Panc1 (cell line): Measurements from ENCODE around the gene PCSK5. TPM values are rescaled to one million over a fixed set of nuclear protein-coding genes. Genes with fewer than 3 reads are reported as not detected.
"Not testable (repeated sequence)": the region's sequence is repeated elsewhere in the genome, so short reads cannot be mapped to it uniquely, and the experiment has no call there.

ENCODE experiments used
- ATAC-seq: fragments of 200-7000 bp; cut with Tn5 transposase; 2 replicates; pipeline ENCODE4 v1.9.1; 2020; ENCODE audit warnings: mild to moderate bottlenecking, moderate library complexity
- BruUV-seq: library from RNA; stranded (reverse); fragments of 400-500 nt; replicated peaks from 2 replicates; lab custom pipeline; 2021; lab: Mats Ljungman, UMichigan
- CTCF ChIA-PET: fragments of 300-600 bp; sonication (Branson Sonifier 250); formaldehyde crosslinking; loops from one replicate; lab custom pipeline; 2022; ENCODE audit warnings: antibody characterized with exemption; lab: Charles Lee
- POLR2A ChIA-PET: fragments of 300-600 bp; sonication (Branson Sonifier 250); formaldehyde crosslinking; loops from one replicate; lab custom pipeline; 2022; ENCODE audit warnings: antibody characterized with exemption; lab: Charles Lee
- DNase-seq: peaks from one replicate; pipeline ENCODE4 v3.0.0-alpha.2; 2010; ENCODE audit warnings: low read depth, low spot score
- H3K27ac ChIP-seq: 2 replicates; pipeline ENCODE4 v1.5.1; 2011; ENCODE audit warnings: mild to moderate bottlenecking, low read length, inconsistent platforms
- H3K27me3 ChIP-seq: fragments of 200-500 bp; sonication (Bioruptor generic); 2 replicates; pipeline ENCODE4 v1.6.0; 2014; ENCODE audit warnings: low read length, inconsistent platforms; ENCODE audit not compliant: control insufficient read depth, insufficient read depth
- H3K36me3 ChIP-seq: fragments of 200-500 bp; sonication (Bioruptor generic); 2 replicates; pipeline ENCODE4 v1.5.1; 2014; ENCODE audit warnings: inconsistent platforms, mild to moderate bottlenecking, low read length, moderate library complexity; ENCODE audit not compliant: control insufficient read depth, insufficient read depth
- H3K4me1 ChIP-seq: 2 replicates; pipeline ENCODE4 v1.5.1; 2011; ENCODE audit warnings: inconsistent platforms, mild to moderate bottlenecking, low read length, moderate library complexity; ENCODE audit not compliant: control insufficient read depth, insufficient read depth
- H3K4me3 ChIP-seq, 2 experiments: 2 replicates each; pipeline ENCODE4 v1.5.1; 2011 to 2012; ENCODE audit warnings: low read depth in 2 of 2, low read length in 2 of 2, mild to moderate bottlenecking in 2 of 2, inconsistent platforms in 1 of 2, moderate library complexity in 1 of 2
- H3K9me3 ChIP-seq: fragments of 200-500 bp; sonication (Bioruptor generic); 2 replicates; pipeline ENCODE4 v1.5.1; 2014; ENCODE audit warnings: low read depth, mild to moderate bottlenecking, inconsistent platforms, low read length, moderate library complexity; ENCODE audit not compliant: control insufficient read depth, insufficient read depth
- POLR2AphosphoS5 ChIP-seq: IDR thresholded peaks from 2 replicates; pipeline ENCODE4 v1.6.1; 2012; ENCODE audit warnings: mild to moderate bottlenecking, low read depth, low read length, moderate library complexity
- REST ChIP-seq, 2 experiments: IDR thresholded peaks; 2 replicates each; pipeline ENCODE4 v1.6.1; 2011 to 2012; ENCODE audit warnings: low read depth in 2 of 2, control low read depth in 1 of 2, low read length in 1 of 2, mild to moderate bottlenecking in 1 of 2, moderate library complexity in 1 of 2; ENCODE audit not compliant: insufficient read depth in 1 of 2
- SIN3A ChIP-seq: IDR thresholded peaks from 2 replicates; pipeline ENCODE4 v1.6.1; 2012; ENCODE audit warnings: low read depth, mild to moderate bottlenecking, low read length, moderate library complexity, borderline replicate concordance; ENCODE audit not compliant: insufficient read depth
- TCF7L2 ChIP-seq: IDR thresholded peaks from 2 replicates; pipeline ENCODE4 v1.6.1; 2011; ENCODE audit warnings: mild to moderate bottlenecking, low read depth, low read length, inconsistent platforms
- in situ Hi-C: cut with HindIII; loops from 2 replicates; pipeline ENCODE4 v1.10.0; 2016; ENCODE audit warnings: low sequenced_read_pairs, low pct_unique_long_range_greater_than_20kb
- intact Hi-C: fragments of 100-400 bp; cut with micrococcal nuclease; formaldehyde crosslinking; loops from one replicate; pipeline ENCODE4 v1.10.0; 2022; ENCODE audit not compliant: unreplicated experiment
- total RNA-seq: library from RNA; stranded (reverse); gene quantifications from one replicate; pipeline ENCODE4 v1.2.1, GENCODE V29; 2021; ENCODE audit not compliant: unreplicated experiment
- TF ChIP-seq, protein P1 (sequence below): fragments of 450-650 bp; IDR thresholded peaks from 2 replicates; pipeline ENCODE4 v1.5.1; 2017; ENCODE audit warnings: mild to moderate bottlenecking

PCSK5 gene
- total RNA-seq, 1 experiment from 2014 or later, result 0.21 TPM

DNA sequence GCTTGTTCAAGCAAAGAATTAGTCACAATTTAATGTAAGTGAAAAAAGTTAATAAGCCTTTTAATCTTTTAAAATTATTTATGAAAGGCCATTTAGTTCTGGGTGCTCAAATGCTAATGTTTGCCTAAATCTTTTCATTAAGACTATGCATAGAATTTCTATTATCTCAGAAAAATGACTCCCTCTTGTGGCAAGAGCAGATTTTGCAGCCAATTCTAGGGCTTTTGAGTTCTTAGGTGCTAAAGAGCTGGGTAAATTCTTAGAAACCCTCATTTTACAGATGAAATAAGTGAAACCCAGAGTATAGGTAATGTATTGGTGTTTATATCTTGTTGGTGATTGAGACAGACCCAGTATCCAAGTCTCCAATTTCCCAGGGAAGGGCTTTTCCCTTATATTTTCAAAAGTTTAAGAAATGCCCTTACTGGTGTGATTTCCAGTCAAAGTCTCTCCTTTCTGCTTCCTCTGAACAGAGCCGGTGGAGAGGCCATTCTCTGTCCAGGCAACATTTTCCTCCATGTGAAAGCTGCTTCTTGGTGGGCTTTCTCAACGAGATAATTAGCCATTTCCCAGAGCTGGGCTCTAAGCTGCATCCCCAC, 24.1 kb upstream of the PCSK5 start:
- H3K36me3 ChIP-seq, result no peaks in the 10 kb centered on the region
- ATAC-seq, result no peak
- intact Hi-C loops (loop anchor here (5.0 kb wide), 2 partner anchors 599 to 664 kb away; no protein-coding TSS in a partner anchor), in situ Hi-C loops (no loop called here)
- POLR2A ChIA-PET, result no interaction called here
- CTCF ChIA-PET, result interaction anchor here (0.6 to 1.0 kb wide), 4 partner anchors 412 to 601 kb away, joined by 3 to 5 read pairs (median 4); no protein-coding TSS in a partner anchor
- no peaks in the 10 kb centered on the region for H3K9me3 ChIP-seq
- DNase-seq, result no peak
- no peaks in the 10 kb centered on the region for H3K27me3 ChIP-seq
- TF ChIP-seq REST (IDR thresholded peaks at IDR 0.05; ENCODE audit: insufficient read depth in 1 of 2, low read depth in 2 of 2, low read length in 1 of 2), result no peak
- TF ChIP-seq, protein P1, sequence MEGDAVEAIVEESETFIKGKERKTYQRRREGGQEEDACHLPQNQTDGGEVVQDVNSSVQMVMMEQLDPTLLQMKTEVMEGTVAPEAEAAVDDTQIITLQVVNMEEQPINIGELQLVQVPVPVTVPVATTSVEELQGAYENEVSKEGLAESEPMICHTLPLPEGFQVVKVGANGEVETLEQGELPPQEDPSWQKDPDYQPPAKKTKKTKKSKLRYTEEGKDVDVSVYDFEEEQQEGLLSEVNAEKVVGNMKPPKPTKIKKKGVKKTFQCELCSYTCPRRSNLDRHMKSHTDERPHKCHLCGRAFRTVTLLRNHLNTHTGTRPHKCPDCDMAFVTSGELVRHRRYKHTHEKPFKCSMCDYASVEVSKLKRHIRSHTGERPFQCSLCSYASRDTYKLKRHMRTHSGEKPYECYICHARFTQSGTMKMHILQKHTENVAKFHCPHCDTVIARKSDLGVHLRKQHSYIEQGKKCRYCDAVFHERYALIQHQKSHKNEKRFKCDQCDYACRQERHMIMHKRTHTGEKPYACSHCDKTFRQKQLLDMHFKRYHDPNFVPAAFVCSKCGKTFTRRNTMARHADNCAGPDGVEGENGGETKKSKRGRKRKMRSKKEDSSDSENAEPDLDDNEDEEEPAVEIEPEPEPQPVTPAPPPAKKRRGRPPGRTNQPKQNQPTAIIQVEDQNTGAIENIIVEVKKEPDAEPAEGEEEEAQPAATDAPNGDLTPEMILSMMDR, result peak; percentile 67; the same call in 1 of the 2 replicates
- H3K27ac ChIP-seq, result no peak overlapping the region
- BruUV-seq, result no TSS peak
- H3K4me3 ChIP-seq, result no peak overlapping the region
- H3K4me1 ChIP-seq, result no peaks in the 10 kb centered on the region

DNA sequence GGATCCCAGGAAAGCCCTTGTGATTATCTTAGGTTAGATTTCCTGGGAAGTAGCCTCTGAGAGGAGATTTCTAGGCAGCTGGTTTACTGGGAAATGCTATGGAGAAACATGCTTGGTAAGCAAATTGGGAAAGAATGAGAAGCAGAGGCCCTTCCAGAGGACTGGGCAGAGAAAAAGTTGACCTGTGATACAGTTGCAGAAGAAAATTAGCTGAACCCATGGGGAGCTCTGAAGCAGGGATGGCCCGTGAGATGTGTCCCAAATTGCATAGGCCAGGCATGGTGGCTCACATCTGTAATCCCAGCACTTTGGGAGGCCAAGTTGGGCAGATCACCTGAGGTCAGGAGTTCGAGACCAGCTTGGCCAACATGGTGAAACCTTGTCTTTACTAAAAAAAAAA, 21.9 kb upstream of the PCSK5 start:
- H3K4me3 ChIP-seq, H3K4me1 ChIP-seq, in situ Hi-C loops, H3K36me3 ChIP-seq, H3K27ac ChIP-seq, ATAC-seq, H3K9me3 ChIP-seq, DNase-seq, POLR2A ChIA-PET, BruUV-seq, H3K27me3 ChIP-seq, CTCF ChIA-PET: not testable (repeated sequence)
- intact Hi-C loops, result loop anchor here (5.0 kb wide), 2 partner anchors 601 to 666 kb away; no protein-coding TSS in a partner anchor

DNA sequence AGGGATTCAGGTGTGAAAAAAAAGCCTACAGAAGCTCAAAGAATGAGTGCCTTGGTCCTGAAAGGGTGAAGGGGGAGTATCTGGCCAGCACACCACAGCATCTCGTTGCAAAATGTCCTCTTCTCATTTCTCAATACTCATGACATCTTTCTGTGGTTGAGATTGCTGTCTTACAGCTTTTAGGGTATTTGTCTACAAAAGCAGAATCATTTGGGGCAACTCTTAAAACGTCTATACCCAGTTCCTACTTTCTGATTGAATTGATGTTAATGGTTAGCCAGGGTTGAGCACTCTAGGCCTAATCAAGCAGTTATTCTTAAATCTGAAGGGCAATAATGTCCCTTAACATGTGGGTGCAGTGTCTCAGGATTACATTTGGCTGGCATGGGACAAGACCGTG, 21.2 kb upstream of the PCSK5 start:
- no peak overlapping the region for H3K4me3 ChIP-seq
- no peaks in the 10 kb centered on the region for H3K4me1 ChIP-seq
- POLR2A ChIA-PET, result interaction anchor here (0.5 kb wide), 1 partner anchor 514 kb away, joined by 3 read pairs; no protein-coding TSS in a partner anchor
- H3K27ac ChIP-seq, result no peak overlapping the region
- H3K9me3 ChIP-seq, result no peaks in the 10 kb centered on the region
- DNase-seq (no peak), ATAC-seq (no peak)
- BruUV-seq, result no TSS peak
- no peaks in the 10 kb centered on the region for H3K36me3 ChIP-seq
- no peak for TF ChIP-seq SIN3A
- no peak for TF ChIP-seq TCF7L2
- TF ChIP-seq, protein P1, result no peak
- no peak for TF ChIP-seq POLR2AphosphoS5
- TF ChIP-seq REST (IDR thresholded peaks at IDR 0.05; ENCODE audit: insufficient read depth in 1 of 2, low read depth in 2 of 2, low read length in 1 of 2), result no peak
- CTCF ChIA-PET, result no interaction called here
- intact Hi-C loops (loop anchor here (5.0 kb wide), 2 partner anchors 602 to 667 kb away; no protein-coding TSS in a partner anchor), in situ Hi-C loops (no loop called here)
- no peaks in the 10 kb centered on the region for H3K27me3 ChIP-seq
